HG02678 (cell line): ENCODE data around the gene XIST.
A peak's percentile ranks its signal among the peaks of the same experiment; 100 is the strongest.
"Not testable (repeated sequence)": the region's sequence is repeated elsewhere in the genome, so short reads cannot be mapped to it uniquely, and the experiment has no call there.

Source experiments
- ATAC-seq: cut with Tn5 transposase; IDR thresholded peaks from one replicate; pipeline ENCODE4 v1.9.1; 2021; ENCODE audit warnings: mild to moderate bottlenecking, moderate library complexity; ENCODE audit not compliant: unreplicated experiment

XIST gene

DNA sequence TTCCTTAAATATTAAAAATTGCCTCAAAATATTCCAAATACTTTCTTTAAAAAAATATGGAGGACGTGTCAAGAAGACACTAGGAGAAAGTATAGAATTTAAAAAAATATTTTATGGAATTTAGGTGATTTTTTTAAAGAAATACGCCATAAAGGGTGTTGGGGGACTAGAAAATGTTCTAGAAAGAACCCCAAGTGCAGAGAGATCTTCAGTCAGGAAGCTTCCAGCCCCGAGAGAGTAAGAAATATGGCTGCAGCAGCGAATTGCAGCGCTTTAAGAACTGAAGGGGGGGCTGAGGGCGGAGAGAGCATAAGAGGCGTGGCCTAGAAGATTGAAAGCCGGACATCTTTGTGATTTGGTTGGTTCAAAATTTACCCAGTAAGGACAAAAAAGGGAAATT is at the start of gene XIST:
XIST (minus strand) TSS at position 248 of the 400 bp plus-strand sequence.
- ATAC-seq = no peak

DNA sequence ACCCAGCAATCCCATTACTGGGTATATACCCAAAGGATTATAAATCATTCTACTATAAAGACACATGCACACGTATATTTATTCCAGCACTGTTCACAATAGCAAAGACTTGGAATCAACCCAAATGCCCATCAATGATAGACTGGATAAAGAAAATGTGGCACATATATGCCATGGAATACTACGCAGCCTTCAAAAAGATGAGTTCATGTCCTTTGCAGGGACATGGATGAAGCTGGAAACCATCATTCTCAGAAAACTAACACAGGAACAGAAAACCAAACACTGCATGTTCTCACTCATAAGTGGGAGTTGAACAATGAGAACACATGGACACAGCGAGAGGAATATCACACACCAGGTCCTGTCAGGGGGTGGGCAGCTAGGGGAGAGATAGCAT is 45.8 kb upstream of the XIST start:
- ATAC-seq = not testable (repeated sequence)

DNA sequence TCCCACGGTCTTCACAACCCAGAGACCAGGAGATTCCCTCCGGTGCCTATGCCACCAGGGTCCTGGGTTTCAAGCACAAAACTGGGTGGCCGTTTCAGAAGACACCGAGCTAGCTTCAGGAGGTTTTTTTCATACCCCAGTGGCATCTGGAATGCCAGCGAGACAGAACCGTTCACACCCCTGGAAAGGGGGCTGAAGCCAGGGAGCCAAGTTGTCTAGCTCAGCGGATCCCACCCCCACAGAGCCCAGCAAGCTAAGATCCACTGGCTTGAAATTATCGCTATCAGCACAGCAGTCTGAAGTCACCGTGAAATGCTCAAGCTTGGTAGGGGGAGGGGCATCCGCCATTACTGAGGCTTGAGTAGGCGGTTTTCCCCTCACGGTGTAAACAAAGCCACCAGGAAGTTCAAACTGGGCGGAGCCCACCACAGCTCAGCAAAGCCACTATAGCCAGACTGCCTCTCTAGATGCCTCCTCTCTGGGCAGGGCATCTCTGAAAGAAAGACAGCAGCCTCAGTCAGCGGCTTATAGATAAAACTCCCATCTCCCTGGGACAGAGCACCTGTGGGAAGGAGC is 40.1 kb upstream of the XIST start:
- ATAC-seq = not testable (repeated sequence)

DNA sequence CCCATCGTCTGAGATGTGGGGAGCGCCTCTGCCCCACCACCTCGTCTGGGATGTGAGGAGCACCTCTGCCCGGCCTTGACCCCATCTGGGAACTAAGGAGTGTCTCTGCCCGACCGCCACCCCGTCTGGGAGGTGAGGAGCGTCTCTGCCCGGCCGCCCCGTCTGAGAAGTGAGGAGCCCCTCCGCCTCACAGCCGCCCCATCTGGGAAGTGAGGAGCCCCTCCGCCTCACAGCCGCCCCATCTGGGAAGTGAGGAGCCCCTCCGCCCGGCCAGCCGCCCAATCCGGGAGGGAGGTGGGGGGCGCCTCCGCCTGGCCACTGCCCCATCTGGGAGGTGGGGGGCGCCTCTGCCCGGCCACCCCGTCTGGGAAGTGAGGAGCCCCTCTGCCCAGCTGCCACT is 29.7 kb upstream of the XIST start:
- not testable (repeated sequence) for ATAC-seq

DNA sequence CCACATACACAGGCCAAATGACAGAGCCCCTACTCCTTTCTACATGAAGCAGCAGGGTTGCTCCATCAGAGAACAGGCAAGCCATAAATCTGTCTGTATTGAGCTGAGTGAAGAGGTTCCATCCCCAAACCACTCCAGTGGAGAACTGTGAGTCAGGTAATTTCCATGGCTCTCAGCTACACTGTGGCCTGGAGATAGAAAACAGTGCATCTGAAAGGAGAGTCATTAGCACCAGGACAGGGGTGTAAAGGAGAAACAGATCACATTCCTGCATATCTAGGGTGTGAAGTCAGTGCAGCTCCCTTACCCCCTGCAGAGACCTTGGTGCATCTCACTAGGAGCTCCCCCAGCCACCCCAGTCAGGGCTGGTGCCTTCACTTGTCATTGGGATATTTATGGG is 25.2 kb upstream of the XIST start:
- ATAC-seq = no peak

DNA sequence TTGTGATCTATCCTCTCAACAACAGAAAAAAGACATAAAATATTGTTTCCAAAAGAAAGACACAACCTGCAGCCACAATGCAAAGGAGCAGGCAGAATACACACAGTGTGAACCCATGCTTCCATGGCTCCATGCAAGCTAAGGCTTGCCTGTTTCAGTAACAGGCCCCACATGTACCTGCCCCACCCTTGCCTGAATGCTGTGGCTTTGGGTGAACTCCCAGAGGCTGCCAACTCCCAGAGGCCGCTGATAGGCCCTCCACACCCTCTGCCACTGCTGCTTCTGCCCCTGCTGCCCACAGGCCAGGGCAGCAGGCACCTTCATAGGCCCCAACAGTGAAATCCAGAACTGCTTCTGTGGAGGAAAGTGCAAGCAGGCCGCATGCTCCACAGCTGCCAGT is 24.4 kb upstream of the XIST start:
- no peak for ATAC-seq

DNA sequence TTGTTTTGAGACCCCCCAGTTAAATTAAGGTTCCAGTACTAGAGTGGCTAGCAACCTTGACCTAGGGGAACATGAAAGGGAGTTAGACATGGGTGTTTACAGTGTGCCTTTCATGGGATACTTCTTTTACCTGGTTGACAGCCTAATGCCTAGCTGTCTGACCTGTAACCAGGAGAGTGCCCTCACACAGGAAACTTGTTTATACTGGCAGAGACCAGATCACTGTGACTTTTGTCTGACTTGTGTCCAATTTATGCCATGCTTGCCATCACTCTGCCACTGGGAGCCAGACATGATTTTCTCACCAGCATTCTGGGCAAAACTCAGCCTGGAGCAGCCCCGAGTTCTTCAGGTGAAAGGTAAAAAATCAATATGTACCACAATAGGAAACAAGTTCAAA is 16.4 kb upstream of the XIST start:
- ATAC-seq = no peak

DNA sequence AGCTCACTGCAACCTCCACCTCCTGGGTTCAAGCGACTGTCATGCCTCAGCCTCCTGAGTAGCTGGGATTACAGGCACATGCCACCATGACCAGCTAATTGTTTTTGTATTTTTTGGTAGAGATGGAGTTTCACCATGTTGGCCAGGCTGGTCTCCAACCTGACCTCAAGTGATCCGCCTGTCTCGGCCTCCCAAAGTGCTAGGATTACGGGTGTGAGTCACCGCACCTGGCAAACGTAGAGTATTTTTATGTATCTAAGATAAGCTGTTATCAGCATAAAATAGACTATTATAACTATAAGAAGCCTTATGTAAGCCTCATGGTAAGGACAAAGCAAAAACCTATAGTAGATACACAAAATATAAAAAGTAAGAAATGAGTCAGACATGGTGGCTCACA is 14.6 kb upstream of the XIST start:
- ATAC-seq = no peak

DNA sequence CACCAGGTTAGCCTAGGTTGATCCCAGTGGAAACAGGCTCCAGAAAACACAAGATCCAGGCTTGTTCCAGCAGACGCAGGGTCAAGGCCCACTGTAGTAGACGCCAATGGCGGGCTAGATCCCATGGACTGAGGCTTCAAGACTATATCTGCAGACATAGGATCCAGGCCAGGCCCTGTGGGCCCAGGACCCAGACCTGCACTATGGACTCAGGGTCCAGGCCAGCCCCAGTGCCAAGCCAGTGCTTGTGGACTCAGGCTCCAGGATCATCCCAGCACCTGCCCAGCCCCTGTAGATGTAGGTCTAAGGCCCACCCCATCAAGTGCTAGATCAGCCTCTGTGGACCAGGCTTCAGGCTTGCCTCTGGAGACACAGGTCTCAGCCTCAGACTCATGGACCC is 11.3 kb upstream of the XIST start:
- no peak for ATAC-seq

DNA sequence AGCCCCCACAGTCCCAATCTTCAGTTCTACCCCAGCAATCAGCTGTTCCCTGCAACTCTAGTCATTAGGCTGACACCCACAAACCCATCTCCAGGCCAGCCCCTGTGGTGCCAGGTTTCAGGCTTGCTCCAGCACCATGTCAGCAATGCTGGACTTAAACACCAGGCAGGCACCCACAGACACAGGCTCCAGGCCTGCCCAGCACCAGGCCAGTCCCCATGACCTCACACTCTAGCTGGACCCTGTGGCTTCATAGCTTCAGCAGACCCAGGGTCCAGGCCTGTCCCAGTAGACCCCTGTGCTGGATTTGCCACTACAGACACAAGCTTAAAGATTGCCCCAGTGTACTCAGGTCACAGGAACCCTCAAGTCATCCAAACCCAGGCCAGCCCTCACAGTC is 10.8 kb upstream of the XIST start:
- ATAC-seq = no peak

DNA sequence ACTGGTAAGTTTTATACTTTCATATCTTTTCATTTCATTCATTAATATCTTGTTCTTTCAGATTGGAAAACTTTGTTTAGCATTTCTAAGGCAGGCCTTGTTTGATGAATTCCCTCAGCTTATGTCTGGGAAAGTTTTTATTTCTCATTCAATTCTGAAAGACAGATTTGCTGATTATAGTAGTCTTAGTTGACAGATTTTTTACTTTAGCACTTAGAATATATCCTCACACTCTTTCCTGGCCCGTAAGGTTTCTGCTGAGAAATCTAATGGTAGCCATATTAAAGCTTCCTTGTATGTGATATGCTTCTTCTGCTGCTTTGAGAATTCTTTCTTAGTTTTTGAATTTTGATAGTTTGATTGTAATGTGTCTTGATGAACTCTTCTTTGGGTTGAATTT is 7.1 kb upstream of the XIST start:
- ATAC-seq = no peak

DNA sequence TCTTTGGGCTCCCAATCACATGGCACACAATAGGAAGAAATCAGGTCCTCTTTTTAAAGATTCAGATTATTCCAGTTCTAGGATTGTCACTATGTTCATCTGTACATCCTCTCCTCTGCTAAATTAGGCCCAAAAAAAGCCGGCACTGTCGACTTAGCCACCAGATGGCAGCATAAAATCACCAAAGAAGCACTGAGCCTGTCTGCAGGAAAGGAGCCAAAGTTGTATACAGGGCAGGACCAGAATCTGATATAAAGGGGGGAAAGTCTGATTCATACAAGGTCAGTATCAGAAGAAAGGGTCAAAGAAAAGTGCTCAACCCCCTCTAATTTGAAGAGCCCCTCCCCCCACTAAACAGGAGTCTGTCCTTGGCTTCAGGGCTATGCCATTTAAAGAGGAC is 3.0 kb upstream of the XIST start:
- ATAC-seq = peak; percentile 52

DNA sequence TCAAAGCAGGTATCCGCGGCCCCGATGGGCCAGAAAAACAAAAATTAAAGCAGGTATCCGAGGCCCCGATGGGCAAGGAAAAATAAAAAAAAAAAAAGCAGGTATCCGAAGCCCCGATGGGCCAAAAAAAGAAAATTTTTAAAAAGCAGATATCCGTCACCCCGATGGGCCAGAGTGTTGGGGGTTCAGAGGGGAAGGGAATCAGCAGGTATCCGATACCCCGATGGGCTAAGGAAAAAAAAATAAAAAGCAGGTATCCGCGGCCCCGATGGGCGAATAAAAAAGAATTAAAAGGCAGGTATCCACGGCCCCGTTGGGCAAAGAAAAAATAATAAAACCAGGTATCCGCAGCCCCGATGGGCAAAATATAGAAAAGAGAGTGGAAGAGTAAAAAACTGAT is 492 bp downstream of the XIST start:
- ATAC-seq = no peak

DNA sequence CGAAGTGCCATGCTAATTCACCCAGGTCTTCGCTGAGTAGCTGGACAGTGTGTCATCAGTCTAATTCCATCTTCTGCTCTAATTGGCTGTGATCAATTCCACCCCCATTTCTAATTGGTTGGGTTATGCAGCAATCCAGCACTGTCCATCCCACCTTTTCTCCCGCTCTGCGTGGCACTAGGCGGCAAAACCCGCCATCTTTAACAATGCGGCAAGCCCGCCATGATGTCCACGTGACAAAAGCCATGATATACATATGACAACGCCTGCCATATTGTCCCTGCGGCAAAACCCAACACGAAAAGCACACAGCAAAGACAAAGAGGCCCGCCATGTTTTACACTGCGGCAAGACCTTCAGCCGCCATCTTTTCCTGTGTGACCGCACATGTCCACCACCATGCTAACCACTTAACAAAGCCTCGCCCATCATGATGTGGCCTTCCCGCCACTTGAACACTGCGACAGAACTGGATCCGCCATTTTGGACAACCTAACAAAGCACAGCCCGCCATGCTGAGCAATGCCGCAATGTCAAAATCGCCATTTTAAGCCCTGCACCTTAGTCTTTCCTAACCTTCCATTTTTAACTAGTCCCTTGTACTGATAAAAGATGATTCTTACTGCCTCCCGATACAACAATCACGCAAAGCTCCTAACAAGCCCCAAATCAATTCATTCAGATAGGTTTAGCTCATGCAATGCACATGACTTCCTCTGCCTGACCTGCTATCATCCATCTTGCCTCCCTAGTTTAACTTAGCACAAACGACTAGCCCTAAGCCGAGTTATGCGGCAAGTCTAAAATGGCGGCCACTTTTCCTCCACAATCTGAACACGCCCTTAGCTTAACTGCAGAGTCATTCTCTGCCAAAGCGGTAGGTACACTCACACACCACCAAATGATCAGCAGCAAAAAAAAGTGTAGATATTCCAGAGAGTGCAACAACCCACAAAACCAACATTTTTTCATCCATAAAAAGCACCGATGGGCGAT is 1.2 kb downstream of the XIST start:
- ATAC-seq = no peak

DNA sequence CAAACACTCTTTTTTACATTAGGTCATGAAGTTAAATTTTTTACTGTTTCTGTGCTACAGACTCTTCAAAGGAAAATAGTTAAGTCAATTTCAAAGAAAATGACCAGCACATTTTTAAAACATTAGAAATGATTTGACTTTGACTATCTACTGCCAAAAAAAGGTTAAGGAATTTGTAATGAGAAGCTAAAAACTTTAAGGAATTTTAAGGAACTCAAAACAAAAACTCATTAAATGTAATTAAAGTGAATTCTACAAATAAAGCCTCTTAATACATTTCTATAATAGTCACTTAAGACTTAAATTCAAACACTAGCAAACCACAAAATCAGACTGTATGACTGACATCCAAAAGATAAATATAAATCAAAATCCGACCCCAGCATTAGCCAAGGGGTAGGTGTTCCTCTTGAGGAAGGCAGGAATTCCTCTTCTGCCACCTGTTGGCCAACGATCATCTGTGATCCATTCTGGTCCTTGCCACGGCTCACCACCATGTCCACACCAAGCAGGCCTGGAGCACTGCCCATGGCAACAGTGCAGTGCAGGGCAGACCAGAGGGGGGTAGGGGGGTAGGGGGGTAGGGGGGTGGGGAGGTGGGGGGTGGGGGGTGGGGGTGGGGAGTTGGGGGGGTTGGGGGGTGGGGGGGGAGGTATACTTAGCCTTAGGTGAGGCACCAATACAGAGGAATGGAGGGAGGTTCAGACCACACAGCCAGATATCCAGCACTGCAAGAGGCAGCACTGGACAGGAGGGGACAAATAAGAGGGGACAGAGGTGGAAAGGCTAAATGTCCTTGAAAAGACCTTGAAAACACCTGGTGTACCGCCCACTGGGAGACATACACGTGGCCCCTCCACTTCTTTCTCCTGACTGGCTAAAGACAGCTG is 2.1 kb downstream of the XIST start:
- no peak for ATAC-seq

DNA sequence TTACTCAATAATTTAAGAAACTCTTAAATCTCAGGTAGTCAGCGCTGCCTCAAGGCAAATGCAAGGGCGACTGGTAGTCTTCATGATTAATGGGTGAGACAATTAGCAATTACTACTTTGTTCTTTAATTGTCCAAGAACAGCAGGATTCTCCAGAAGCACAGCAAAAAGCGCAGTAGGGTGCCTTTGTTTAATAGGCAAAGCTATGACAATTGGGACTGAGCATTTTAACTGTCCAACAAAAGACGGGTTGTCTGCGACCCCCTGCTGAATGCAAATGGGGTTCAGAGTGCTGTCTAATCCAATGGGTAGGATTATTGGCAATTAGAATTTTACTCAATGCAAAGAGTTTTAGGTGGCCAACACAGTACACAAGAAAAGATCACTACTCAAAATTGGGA is 3.4 kb downstream of the XIST start:
- no peak for ATAC-seq

DNA sequence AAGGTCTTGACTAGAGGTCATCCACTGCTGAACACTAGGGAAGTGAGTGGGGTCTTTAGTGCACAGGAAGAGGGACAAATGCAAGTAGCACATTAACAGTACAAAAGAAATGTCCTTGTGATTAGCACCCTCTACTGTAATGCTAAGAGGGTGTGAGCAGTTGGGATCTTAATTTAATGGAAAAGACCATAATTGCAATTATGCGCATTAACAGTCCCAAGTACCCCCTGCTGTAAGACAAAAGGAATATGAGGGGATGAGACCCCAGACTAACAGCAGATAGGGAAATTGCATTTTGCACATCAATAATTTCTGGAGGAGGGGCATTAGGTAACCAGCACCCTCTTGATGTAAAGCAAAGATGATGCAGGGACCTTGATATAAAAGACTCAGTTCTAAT is 4.5 kb downstream of the XIST start:
- ATAC-seq = no peak

DNA sequence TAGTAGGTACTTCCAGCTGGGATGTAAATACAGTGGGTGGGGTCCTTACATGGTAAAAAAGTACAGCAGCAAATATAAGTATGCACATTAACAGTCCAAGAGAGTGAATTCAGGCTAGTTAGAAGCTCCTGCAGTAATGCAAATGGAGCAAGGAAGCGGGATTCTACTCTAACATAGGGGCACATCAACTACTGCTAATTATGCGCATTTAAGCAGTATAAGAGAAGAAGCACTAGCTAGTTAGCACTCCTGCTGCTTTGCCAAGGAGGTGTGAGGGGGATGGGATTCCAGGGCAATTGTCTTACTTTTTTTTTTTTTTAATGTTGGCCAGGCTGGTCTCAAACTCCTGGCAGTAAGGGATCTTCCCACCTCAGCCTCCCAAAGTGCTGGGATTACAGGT is 5.4 kb downstream of the XIST start:
- ATAC-seq = no peak

DNA sequence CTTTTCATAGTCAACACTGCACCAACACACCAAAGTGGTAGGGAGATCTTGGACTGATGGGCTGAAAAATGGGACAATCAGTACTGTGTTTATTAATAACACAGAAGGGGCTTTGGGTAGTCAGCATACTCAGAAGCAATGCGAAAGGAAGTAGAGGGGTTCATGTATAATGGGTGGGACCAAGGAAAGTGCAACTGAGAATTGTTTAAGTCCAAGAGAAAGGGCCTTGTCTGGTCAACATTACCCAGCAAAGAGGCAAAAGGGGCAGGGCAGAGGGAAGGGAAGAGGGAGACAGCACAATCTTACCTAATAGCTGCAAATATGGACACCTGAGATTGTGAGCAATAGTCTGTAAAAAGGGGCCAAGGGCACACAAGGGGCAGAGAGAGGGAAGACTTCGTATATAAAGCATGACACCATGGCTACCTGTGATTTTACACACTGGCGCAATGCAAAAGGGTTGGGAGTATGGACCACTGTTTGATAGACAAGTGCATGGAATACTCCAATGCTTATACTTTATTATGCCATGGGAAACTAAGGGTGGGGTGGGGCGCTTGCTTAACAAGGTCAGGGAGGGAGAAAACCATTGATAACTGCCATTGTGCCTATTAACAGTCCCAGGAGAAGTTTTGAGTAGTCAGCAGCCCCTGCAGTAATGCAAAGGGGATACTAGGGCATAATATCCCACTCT is 9.8 kb downstream of the XIST start:
- no peak for ATAC-seq

DNA sequence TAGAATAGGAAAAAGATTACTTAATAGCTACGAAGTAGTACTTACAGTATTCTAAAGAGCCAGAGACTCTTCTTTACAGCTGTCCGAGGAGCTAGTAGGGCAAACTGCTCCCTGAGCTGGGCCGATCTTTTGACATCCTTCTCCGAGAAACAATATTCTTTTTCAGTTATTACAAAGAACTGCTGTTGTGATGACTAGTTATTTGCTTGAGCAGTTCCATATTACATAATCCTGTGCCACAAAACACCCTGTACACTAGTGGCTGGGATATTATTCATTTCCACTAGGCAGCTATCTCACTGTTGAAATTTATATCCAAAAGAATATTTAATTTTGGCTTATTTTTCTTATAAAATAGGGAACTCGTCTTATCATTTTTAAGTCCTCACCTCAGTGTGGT is 11.2 kb downstream of the XIST start:
- ATAC-seq = no peak
